Measurements from ENCODE around the gene PHEX.

DNA sequence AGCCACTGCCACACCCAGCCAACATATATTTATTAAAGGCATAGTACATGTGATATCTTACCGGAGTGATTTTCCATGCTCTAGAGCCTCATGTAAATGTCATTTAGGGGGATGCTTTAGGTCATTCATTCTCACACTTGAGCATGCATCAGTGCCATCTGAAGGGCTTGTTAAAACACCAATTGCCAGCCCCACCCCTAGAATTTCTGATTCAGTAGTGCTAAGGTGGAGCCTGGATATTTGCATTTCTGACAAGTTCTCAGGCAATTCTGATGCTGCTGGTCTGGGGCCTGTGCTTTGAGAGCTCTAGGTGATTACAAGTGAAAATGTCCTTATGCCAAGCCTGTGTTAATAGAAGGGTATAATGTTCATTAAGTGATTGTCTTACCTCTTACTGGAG, 107.7 kb downstream of the PHEX start:
- TF ChIP-seq ZC3H10 (CRISPR knock-in tag; IDR thresholded peaks at IDR 0.05): no peak
- no peak for TF ChIP-seq PATZ1 (CRISPR knock-in tag; IDR thresholded peaks at IDR 0.05; ENCODE audit: borderline replicate concordance)
